SK-N-SH (cell line): ENCODE measurements around the gene STARD10. TPM values are rescaled to one million over a fixed set of nuclear protein-coding genes. Genes with fewer than 3 reads are reported as not detected.

Experiments
- CTCF ChIA-PET: fragments of 300-600, 350-600 bp; formaldehyde crosslinking; extraction: SDS; loops from one replicate; lab custom pipeline; 2021; lab: Yijun Ruan, JAX
- POLR2A ChIA-PET: fragments of 350-600 bp; sonication (Branson Sonifier 250); formaldehyde crosslinking; extraction: SDS; loops from one replicate; lab custom pipeline; 2020; ENCODE audit warnings: antibody characterized with exemption, inconsistent platforms; lab: Yijun Ruan, JAX
- DNase-seq: peaks from one replicate; pipeline ENCODE4 v3.0.0; 2012
- H2AFZ ChIP-seq: fragments of 200-600 bp; sonication (generic); 2 replicates; pipeline ENCODE4 v1.8.1; 2016; ENCODE audit warnings: antibody characterized with exemption, mild to moderate bottlenecking, low read depth
- H3F3A ChIP-seq: fragments of 200-600 bp; sonication (generic); replicated peaks from 2 replicates; pipeline ENCODE3; 2016; ENCODE audit warnings: antibody characterized with exemption, mild to moderate bottlenecking; ENCODE audit not compliant: insufficient read depth
- H3K27ac ChIP-seq, 2 experiments: fragments of 200-500 bp in 1 of 2; fragments of 200-600 bp in 1 of 2; sonication (Bioruptor generic) in 1 of 2; sonication (generic), shearing (Covaris generic) in 1 of 2; 2 replicates each; pipeline versions ENCODE4 v1.5.1 to v1.6.1; 2014 to 2016; ENCODE audit warnings: low read depth in 2 of 2, inconsistent platforms in 1 of 2, low read length in 1 of 2, mild to moderate bottlenecking in 1 of 2, mixed read lengths in 1 of 2
- H3K27me3 ChIP-seq: fragments of 200-600 bp; sonication (generic), shearing (Covaris generic); 2 replicates; pipeline ENCODE4 v1.6.1; 2016; ENCODE audit warnings: mixed run types; ENCODE audit not compliant: insufficient read depth
- H3K36me3 ChIP-seq, 2 experiments: fragments of 200-500 bp in 1 of 2; fragments of 200-600 bp in 1 of 2; sonication (Bioruptor generic) in 1 of 2; sonication (generic) in 1 of 2; replicated peaks in 1 of 2; 2 replicates each; pipeline versions ENCODE3 to v1.5.1; 2014 to 2016; ENCODE audit warnings: low read length in 1 of 2, mild to moderate bottlenecking in 1 of 2; ENCODE audit not compliant: insufficient read depth in 2 of 2, control insufficient read depth in 1 of 2
- H3K4me1 ChIP-seq, 2 experiments: fragments of 200-500 bp in 1 of 2; fragments of 200-600 bp in 1 of 2; sonication (Bioruptor generic) in 1 of 2; sonication (generic), shearing (Covaris generic) in 1 of 2; 2 replicates each; pipeline versions ENCODE4 v1.5.1 to v1.6.1; 2014 to 2016; ENCODE audit warnings: low read depth in 1 of 2, low read length in 1 of 2, mixed run types in 1 of 2; ENCODE audit not compliant: insufficient read depth in 2 of 2, control insufficient read depth in 1 of 2
- H3K4me2 ChIP-seq: fragments of 200-600 bp; sonication (generic), shearing (Covaris generic); 2 replicates; pipeline ENCODE4 v1.6.1; 2017; ENCODE audit warnings: mixed run types
- H3K4me3 ChIP-seq, 2 experiments: fragments of 200-500 bp in 1 of 2; fragments of 200-600 bp in 1 of 2; sonication (Bioruptor generic) in 1 of 2; sonication (generic), shearing (Covaris generic) in 1 of 2; 2 replicates each; pipeline versions ENCODE4 v1.5.1 to v1.8.1; 2014 to 2016; ENCODE audit warnings: low read depth in 2 of 2, inconsistent platforms in 1 of 2, low read length in 1 of 2, mild to moderate bottlenecking in 1 of 2, mixed read lengths in 1 of 2, moderate library complexity in 1 of 2
- H3K79me2 ChIP-seq: fragments of 200-600 bp; sonication (generic); 2 replicates; pipeline ENCODE4 v1.8.1; 2017; ENCODE audit warnings: mild to moderate bottlenecking; ENCODE audit not compliant: insufficient read depth
- H3K9ac ChIP-seq: fragments of 200-600 bp; sonication (generic); 2 replicates; pipeline ENCODE4 v1.6.1; 2017; ENCODE audit warnings: mixed run types
- H3K9me2 ChIP-seq: fragments of 200-600 bp; sonication (generic); 2 replicates; pipeline ENCODE4 v1.6.1; 2017; ENCODE audit warnings: mixed run types
- H3K9me3 ChIP-seq: fragments of 200-600 bp; sonication (generic); 2 replicates; pipeline ENCODE4 v1.6.1; 2017; ENCODE audit warnings: mixed run types, mild to moderate bottlenecking, moderate library complexity
- H4K20me1 ChIP-seq: fragments of 200-600 bp; sonication (generic); 2 replicates; pipeline ENCODE4 v1.6.1; 2017; ENCODE audit warnings: mild to moderate bottlenecking, mixed run types; ENCODE audit not compliant: insufficient read depth
- EZH2phosphoT487 ChIP-seq: fragments of 200-600 bp; sonication (generic); IDR thresholded peaks from 2 replicates; pipeline ENCODE4 v1.6.1; 2017; ENCODE audit warnings: low read depth, mixed run types, mild to moderate bottlenecking, antibody characterized with exemption, moderate library complexity, borderline replicate concordance
- FOXM1 ChIP-seq: IDR thresholded peaks from 2 replicates; pipeline ENCODE4 v1.4.0; 2012; ENCODE audit warnings: low read depth, mild to moderate bottlenecking
- GATA2 ChIP-seq: sonication (generic); formaldehyde crosslinking; IDR thresholded peaks from 2 replicates; pipeline ENCODE4 v1.5.0; 2020; ENCODE audit warnings: mild to moderate bottlenecking, missing genetic modification reagents
- IRF3 ChIP-seq: fragments of 150-350 bp; IDR thresholded peaks from 2 replicates; pipeline ENCODE4 v1.6.1; 2016; ENCODE audit warnings: mild to moderate bottlenecking, low read depth, low read length
- JUND ChIP-seq: IDR thresholded peaks from 2 replicates; pipeline ENCODE4 v1.4.0; 2012
- NFIC ChIP-seq: IDR thresholded peaks from 2 replicates; pipeline ENCODE4 v1.4.0; 2012; ENCODE audit warnings: borderline replicate concordance
- RAD21 ChIP-seq: IDR thresholded peaks from 2 replicates; pipeline ENCODE4 v1.6.1; 2012; ENCODE audit warnings: mild to moderate bottlenecking, low read length
- RCOR1 ChIP-seq: fragments of 150-350 bp; IDR thresholded peaks from 2 replicates; pipeline ENCODE4 v1.6.1; 2017; ENCODE audit warnings: antibody characterized with exemption, low read length
- RXRA ChIP-seq: IDR thresholded peaks from 2 replicates; pipeline ENCODE4 v1.4.0; 2012; ENCODE audit warnings: low read depth, mild to moderate bottlenecking, borderline replicate concordance
- SIN3A ChIP-seq: IDR thresholded peaks from 2 replicates; pipeline ENCODE4 v1.6.1; 2012; ENCODE audit warnings: low read depth, mild to moderate bottlenecking, low read length, moderate library complexity, borderline replicate concordance
- USF2 ChIP-seq: fragments of 150-350 bp; IDR thresholded peaks from 2 replicates; pipeline ENCODE4 v1.6.1; 2017; ENCODE audit warnings: antibody characterized with exemption, low read length, low read depth, borderline replicate concordance
- WGBS: methylation state at CpG from one replicate; pipeline ENCODE4 v1.1.6; 2017; ENCODE audit warnings: low lambda C conversion rate; 5-methylcytosine and 5-hydroxymethylcytosine counted together
- polyA plus RNA-seq, 3 experiments: library from polyadenylated mRNA; depleted of rRNA; stranded (reverse); fragments of >200 nt; gene quantifications; 2 replicates each; pipeline ENCODE4 v1.2.3, GENCODE V29; 2012

Gene STARD10
- polyA plus RNA-seq, 1 of the 3 experiments (the other 2 are of a cell fraction): 47.7 TPM

GRCh38 chr11:72709478-72710238, 84.2 kb downstream of the STARD10 start:
- DNase-seq: no peak
- Histone ChIP-seq H3K4me2 (no peak overlapping the region), H3K9ac (no peak overlapping the region), H3K4me3 (no peak overlapping the region), H4K20me1 (peaks cover 7% of the 10 kb centered on the region; the same call in 1 of the 2 replicates), H3K27ac (no peak overlapping the region), H3F3A (no peaks in the 10 kb centered on the region), H3K4me1 (peaks cover 0 to 19% of the 10 kb centered on the region in 2 experiments; a peak in 1 of 4 replicates), H2AFZ (no peak overlapping the region), H3K27me3 (no peaks in the 10 kb centered on the region), H3K9me3 (no peaks in the 10 kb centered on the region), H3K36me3 (peaks cover 7 to 39% of the 10 kb centered on the region in 2 experiments), H3K9me2 (no peaks in the 10 kb centered on the region), H3K79me2 (peaks cover 5% of the 10 kb centered on the region; the same call in 1 of the 2 replicates)
- TF ChIP-seq JUND: no peak
- no peak for TF ChIP-seq RAD21
- POLR2A ChIA-PET: no interaction called here
- CTCF ChIA-PET: interaction anchor here (1.5 to 2.5 kb wide), 2 partner anchors 16 to 27 kb away, joined by 6 to 8 read pairs; no protein-coding TSS in a partner anchor
- 95% methylated on average over 20 of the region's 20 CpGs for WGBS

GRCh38 chr11:72707032-72707431, 86.8 kb downstream of the STARD10 start:
- WGBS: 100% methylated on average over 3 of the region's 9 CpGs
- CTCF ChIA-PET: interaction anchor here (1.0 to 1.5 kb wide), 2 partner anchors 23 to 236 kb away, joined by 3 to 7 read pairs; no protein-coding TSS in a partner anchor
- POLR2A ChIA-PET: no interaction called here

More at GRCh38 chr11:72707032-72707431, 86.8 kb downstream of the STARD10 start:
- H2AFZ ChIP-seq: no peak overlapping the region
- peaks cover 0 to 14% of the 10 kb centered on the region in 2 experiments; a peak in 1 of 4 replicates for H3K4me1 ChIP-seq
- H3F3A ChIP-seq: no peaks in the 10 kb centered on the region
- H4K20me1 ChIP-seq: no peaks in the 10 kb centered on the region
- DNase-seq: no peak
- peaks cover 7 to 39% of the 10 kb centered on the region in 2 experiments for H3K36me3 ChIP-seq
- no peaks in the 10 kb centered on the region for H3K79me2 ChIP-seq
- TF ChIP-seq EZH2phosphoT487: no peak
- TF ChIP-seq GATA2 (CRISPR knock-in tag): no peak
- no peak for TF ChIP-seq RCOR1
- TF ChIP-seq IRF3: no peak
- no peak for TF ChIP-seq NFIC
- TF ChIP-seq RXRA: no peak
- TF ChIP-seq USF2: no peak
- no peak for TF ChIP-seq FOXM1
- no peak for TF ChIP-seq SIN3A
- TF ChIP-seq, all 33 proteins: peak for 0
- H3K9me3 ChIP-seq: no peaks in the 10 kb centered on the region
- no peak overlapping the region for H3K9ac ChIP-seq
- H3K4me3 ChIP-seq: no peak overlapping the region
- H3K9me2 ChIP-seq: no peaks in the 10 kb centered on the region
- no peak overlapping the region for H3K4me2 ChIP-seq
- H3K27me3 ChIP-seq: no peaks in the 10 kb centered on the region
- H3K27ac ChIP-seq: no peak overlapping the region
